Measurements from ENCODE around the gene MYO5B.
"Not testable (repeated sequence)": the region's sequence is repeated elsewhere in the genome, so short reads cannot be mapped to it uniquely, and the experiment has no call there.

Gene MYO5B

GRCh38 chr18:49910019-49910418 lies 284.9 kb downstream of the MYO5B start:
- no peak for DNase-seq

DNA sequence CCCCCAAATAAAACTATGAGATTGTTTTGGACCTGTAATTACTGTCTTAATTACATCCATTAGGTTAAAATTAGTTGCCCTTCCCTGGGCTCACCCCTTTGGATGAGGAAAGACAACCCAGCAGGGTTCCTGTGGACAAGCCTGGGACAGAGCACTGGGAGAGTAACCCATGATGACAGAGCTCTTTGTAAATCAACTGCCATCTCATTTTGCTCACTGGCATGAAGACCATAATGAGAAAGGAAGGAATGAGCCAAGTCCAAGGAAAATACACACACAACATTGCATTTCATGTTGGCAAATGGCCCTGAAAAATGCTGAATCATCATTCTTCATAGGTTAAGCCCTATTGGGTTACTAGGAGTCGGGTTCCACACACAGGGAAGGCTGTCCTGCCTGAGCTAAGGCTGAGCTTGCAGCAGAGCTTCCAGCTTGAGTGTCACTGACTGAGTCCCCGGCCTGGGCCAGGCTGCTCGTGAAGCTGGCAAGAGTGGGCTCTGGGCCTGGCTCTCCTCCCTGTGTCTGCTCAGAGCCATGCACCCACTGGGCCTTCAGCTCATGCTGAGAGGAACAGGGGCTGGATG lies 287.5 kb downstream of the MYO5B start:
- peak; percentile 19 for DNase-seq

GRCh38 chr18:49905771-49906170 lies 289.2 kb downstream of the MYO5B start:
- DNase-seq = no peak

DNA sequence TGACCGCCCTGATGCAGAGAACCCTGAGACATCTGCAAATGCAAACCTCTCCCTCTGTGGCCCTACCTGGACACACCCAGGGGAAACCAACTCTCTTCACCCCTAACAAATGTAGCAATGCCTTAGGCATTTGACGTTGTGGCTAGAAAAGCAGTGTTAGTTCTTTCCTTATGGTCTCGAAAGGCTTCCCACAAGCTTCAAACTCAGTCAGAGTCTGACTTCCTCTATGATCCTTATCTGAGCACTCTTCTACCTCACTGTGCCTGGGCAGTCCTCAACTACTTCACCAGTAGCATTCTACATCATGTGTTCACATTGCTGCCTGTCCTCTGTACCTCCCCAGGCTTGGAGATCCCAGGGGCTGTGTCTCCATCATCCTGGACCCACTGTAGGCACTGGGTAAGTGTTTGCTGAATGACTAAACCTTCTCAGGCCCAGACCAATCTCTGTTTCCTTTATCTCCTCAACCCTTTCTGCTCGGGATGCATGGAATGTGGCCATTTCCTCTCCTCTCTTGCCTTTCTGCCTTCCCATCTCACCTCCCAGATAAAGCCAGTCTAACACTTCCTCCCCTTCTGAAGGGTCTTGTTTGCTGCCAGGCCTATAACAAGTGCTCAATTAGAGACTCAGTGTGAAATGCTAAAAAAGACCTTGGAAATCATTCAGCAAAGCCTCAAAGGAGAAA lies 289.9 kb downstream of the MYO5B start:
- DNase-seq = no peak

GRCh38 chr18:49901862-49902340 lies 293.0 kb downstream of the MYO5B start:
- no peak for DNase-seq

DNA sequence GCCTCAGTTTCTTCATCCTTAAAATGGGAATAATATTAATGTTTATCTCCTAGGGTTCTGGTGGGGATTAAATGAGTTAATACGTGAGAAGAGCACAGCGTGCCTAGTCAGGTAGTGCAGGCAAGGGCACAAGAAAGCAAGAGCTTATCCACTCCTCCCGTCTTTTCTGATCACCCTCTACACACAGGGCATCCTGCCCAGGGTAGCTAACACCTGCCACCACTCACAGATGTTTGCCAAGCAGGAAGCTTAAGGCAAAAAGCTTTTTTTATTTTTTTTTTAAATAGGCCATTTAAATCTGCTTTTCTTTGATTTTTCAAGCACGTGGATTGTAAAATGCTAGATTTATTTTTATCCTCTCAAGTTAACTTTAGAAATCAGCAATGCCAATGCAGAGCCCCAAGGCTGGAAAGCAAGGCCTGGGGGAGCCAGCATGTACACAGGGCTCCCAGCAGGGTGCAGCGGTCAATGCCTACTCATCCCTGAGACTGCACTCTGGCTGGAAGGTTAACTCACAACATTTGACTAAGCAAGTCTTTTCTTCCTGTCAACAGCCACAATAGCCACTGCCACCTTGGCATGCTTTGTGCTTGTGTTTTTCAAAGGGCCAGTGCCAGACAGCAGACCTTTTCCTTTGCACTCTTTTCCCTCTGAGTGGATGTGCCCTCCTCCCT lies 295.2 kb downstream of the MYO5B start:
- DNase-seq = peak; percentile 42

DNA sequence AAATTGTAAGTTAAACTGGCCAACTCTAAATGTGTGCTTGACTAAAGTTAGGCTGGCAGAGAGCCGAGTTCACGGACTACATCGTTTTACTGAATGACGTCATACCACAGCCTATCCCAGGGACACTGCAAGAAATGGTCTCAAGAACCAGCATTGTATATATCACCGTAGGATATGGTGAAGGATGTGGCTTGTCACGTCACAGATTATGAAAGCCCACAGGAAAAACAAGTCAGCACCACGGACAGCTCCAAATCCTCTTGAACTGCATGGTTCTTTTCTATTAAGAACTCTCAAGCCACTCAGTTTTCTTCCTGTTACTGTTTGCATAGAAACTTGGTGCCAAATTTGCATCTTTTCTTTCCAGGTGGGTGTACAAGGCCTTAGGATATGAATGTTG lies 296.5 kb downstream of the MYO5B start:
- DNase-seq = no peak

DNA sequence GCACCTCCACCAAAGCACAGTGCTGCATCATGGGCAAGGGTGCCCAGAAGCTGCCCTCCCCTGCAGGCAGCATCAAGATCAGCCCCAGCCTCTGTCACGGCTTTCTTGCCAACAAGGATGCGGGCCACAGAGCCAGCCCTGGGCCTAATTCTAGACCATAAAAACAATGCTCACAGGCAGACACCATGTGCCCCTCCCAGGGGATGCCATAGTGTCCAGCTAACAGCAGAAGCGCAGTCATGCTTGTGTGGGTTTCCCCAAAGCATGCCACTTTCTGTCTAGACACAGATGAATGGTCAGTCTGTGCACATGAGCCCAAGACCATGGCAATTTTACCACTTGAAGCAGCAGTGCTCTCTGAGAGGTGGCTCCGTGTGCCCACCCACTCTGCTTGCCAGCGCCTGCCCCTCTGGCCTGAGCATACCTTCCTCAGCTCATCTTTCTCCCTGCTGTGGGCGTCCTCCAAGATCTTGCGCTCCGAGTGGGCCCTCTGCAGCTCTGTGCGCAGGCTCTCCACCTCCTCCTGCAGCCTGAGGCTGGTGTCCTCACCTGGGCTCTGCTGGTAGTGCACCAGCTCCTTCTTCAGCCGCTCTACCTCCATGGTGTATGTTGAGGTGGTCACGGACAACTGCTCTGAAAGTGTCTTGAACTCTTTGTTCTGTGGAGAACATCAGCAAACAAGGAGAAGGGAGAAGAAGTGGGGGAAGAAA lies 300.3 kb downstream of the MYO5B start:
- DNase-seq = no peak

DNA sequence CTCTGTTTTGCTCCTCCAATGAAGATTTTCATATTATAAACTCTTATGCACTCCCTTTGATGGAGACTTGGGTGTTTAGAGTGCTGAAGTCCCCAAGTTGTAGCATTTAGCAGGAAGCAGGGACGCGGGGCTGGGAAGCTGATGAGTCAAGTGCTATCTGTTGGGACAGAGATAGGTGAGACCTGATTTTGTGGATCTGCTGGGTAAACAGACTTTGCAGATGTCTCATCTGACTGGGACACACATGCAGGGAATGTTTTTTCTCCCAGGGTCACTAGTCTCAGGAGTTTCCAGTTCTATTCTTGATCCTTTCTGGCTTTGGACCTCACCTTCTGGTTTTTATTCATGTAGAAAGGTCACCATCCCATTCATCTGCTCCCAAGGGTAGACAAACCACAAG lies 301.9 kb downstream of the MYO5B start:
- DNase-seq = no peak

DNA sequence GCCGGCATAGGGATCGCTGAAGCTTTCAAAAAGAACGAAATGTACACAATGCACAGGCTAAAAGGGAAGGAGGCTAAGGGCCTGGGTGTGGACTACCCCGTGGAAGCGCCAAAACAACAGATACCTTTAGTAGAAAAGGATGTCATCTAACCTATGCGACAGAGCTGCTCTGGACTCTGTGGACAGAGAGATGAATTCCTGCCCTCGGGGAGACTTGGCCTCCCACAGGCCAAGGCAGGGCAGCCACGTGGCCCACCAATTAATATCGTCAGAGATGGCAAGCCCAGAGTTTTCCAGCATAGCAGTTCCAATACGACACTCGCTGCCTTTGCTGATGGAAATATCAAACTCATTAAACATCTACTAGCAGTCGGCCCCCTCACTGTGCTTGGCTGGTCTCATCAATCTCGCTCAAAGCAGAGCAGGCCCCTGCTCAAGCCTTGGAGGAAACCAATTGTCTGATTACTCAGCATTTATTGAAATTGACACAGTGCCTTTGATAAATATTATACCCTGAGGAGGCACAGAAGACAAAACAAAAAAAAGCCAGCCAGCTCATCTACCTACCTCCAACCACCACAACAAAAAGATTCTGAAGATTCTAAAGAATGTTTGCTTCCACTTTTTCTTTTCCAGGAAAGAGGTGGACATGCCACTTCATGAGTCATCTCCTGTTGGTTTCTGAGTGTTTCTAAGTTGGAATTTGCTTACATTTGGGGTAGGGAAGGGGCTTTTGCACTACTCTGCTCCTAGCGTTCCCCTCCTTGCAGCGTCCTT lies 302.6 kb downstream of the MYO5B start:
- DNase-seq = no peak

DNA sequence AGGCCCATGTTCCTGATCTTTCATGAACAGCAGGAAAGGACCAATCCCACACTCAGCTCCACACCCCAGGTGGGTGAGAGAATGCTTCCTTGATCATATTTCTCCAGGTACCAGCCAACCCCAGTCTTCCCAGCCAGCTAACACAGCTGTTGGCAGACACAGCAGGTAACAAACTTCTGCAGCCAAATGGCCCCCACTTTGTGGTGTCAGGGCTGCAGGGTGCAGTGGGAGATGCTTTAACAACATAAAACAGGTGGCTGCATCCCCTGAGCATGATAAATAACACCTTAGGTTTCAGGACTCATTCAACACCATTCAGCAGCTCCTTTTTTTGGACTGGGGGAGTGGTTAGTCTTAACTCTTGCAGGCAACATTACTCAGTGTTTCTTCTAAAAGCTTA lies 304.9 kb downstream of the MYO5B start:
- DNase-seq = no peak

DNA sequence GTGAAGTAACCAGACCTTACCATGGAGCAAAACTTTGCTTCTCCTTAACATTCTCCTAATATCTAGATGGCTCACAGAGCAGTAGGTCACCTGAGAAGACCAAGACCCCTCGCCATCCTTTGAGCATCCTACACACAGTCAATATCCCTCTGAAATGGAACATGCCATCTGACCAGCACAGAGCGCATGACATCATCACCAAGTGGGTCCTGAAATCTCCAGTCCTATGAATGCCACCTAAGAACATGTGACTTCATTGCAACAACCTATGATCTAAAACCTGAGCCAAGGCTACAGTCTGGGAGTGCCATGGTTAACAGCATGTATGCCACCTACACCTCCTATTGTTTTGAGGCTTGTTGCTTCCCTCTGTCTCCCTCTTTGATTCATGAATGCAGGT lies 305.4 kb downstream of the MYO5B start:
- DNase-seq = not testable (repeated sequence)

DNA sequence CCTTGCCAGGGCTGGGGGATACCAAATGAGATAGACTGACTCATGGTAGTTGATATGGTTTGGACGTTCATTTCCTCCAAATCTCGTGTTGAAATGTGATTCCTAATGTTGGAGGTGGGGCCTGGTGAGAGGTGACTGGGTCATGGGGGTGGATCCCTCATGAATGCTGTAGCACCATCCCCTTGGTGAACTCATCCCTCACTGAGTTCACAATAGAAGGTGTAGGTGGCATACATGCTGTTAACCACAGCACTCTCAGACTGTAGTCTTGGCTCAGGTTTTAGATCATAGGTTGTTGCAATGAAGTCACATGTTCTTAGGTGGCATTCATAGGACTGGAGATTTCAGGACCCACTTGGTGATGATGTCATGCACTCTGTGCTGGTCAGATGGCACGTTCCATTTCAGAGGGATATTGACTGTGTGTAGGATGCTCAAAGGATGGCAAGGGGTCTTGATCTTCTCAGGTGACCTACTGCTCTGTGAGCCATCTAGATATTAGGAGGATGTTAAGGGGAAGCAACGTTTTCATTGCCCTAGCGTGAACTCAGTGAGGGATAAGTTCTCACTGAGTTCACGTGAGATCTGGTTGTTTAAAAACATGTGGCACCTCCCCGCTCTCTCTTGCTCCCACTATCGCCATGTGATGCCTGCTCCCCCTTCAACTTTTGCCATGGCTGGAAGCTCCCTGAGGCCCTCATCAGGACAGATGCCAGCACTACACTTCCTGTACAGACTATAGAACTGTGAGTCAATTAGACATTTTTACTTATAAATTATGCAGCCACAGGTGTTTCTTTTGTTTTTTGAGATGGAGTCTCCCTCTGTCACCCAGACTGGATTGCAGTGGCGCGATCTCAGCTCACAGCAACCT lies 307.8 kb downstream of the MYO5B start:
- DNase-seq = no peak

DNA sequence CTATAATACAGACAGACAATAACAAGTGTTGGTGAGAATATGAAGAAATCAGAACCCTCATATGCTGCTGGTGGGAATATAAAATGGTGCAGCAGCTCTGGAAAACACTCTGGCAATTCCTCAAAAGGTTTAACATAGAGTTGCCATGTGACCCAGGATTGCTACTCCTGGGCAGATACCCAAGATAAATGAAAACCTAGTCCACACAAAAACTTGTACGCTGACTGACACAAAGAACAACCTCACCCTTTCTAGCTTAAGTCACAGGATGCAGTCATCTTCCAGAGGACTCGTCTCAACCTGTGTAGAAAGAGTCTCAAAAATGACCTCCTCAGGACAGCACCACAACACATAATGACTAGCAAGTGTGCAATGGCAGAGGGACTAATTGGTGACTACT lies 310.0 kb downstream of the MYO5B start:
- no peak for DNase-seq

DNA sequence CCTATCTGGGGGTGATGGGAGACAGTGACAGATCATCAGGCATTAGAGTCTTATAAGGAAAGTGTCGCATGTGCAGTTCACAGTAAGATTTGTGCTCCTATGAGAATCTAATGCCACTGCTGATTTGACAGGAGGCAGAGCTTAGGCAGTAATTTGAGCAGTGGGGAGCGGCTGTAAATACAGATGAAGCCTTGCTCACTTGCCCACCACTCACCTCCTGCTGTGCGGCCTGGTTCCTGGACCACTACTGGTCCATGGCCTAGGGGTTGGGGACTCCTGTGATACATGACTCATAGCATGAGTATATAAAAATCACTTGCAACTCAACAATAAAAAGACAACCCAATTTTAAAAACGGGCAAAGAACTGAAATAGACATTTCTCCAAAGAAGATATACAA lies 310.5 kb downstream of the MYO5B start:
- no peak for DNase-seq

DNA sequence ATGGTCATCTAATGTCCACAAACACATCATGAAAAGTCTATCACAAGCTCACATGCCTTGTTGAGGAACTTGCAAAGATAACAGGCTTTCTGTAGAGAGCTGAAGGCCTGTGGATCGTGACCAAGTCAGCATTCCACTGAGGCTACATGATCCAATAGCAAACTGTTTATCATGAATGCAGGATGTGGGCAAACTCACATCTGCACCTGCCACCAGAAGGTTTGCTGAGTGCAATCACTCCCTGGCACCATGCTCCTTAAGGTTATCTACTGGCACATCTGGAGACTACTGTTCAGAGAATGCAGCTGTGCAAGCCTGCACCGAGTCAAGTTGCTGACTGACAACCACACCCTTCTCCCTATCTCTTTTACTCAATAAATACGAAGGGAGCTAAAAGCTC lies 314.3 kb downstream of the MYO5B start:
- no peak for DNase-seq

GRCh38 chr18:49879271-49879580 lies 315.7 kb downstream of the MYO5B start:
- no peak for DNase-seq

DNA sequence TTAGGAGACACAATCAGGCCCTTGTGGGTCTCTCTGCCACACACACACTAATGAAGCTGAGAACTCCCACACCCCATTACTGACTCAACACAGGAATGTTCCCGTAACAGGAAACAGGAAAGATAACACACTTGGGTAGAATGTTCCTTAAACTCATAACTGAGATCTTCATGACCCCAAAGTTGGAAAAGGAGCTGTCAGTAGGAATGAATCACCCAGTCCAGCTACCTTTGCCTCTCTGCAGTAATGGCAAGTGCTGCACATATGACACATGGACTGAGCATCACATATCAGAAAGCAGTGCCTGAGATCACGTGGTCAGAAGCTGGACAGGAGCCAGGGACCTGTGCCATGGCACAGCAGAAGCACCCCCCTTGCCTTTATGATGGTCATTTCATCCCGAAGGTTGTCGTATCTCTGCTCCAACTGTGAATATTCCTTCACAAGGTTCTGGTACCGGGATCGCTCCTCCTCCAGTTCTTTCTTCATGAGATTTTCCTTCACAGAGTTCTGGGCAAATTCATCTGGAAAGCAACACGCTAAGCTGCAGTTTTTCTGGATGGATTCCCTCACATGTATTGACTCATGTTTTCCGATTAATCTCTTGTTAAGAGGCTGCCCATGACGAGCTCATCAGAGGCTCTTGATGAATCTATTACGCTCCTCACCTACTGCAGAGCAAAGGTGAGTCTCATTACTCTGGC lies 316.2 kb downstream of the MYO5B start:
- no peak for DNase-seq

DNA sequence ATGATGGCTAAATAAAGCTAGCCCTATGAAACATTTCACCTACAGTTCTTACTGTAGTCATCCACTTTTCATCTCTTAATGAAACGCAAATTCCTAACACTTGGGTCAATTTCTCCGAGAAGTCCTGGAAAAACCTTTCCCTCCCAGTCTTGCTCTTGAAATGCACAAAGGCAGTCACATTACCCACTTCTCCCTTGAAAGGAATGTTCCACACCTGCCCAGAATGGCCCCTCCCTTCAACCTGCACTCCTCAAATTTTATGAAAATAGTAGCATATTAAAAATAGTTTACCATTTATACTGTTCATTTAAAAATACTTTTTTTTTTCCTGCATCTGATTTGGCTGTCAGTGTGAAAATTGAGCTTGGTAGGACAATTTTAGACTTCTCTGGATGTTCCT lies 316.9 kb downstream of the MYO5B start:
- no peak for DNase-seq

- no peak for DNase-seq
These were observed 318.4 kb downstream of the MYO5B start for GRCh38 chr18:49876536-49876935.

DNA sequence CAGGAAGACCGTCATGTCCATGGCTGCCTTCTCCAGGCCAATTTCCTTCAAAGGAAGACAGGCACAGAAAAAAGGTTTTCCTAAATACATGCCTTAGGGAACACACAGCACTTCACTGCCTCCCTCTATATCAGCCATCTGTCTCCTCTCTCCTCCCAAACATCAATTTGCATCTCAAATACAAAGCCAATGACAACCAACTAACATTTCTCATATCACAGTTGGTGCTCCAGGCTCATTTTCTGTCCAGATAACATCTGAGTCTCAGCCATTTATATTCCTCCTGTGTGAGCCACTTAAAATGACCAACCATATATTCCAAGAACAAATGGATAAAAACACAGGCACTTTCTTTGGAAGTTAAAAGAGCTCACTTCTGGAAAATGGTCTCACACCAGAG lies 319.2 kb downstream of the MYO5B start:
- no peak for DNase-seq

Measured in NCI-H1105 (cell line).